Neutrophil (primary cell): Measurements from ENCODE around the gene OAS2.

Experiments used
- H3K27ac ChIP-seq: fragments of 200-600 bp; sonication (generic); 2 replicates; pipeline ENCODE4 v1.5.1; 2016; ENCODE audit warnings: mild to moderate bottlenecking, moderate library complexity
- H3K27me3 ChIP-seq: fragments of 200-600 bp; sonication (generic); 2 replicates; pipeline ENCODE4 v1.6.0; 2016; ENCODE audit warnings: mild to moderate bottlenecking
- H3K36me3 ChIP-seq: fragments of 200-600 bp; sonication (generic); 2 replicates; pipeline ENCODE4 v1.5.1; 2017
- H3K4me1 ChIP-seq, 2 experiments: fragments of 200-600 bp in 1 of 2; sonication (generic) in 1 of 2; 1 replicate in 1 of 2; 2 replicates in 1 of 2; pipeline versions ENCODE4 v1.5.1 to v1.6.1; 2013 to 2016; ENCODE audit warnings: low read depth in 1 of 2, low read length in 1 of 2, mild to moderate bottlenecking in 1 of 2, moderate library complexity in 1 of 2; ENCODE audit not compliant: control insufficient read depth in 1 of 2, insufficient read depth in 1 of 2
- H3K4me3 ChIP-seq, 2 experiments: fragments of 200-600 bp in 1 of 2; sonication (generic) in 1 of 2; 1 replicate in 1 of 2; 2 replicates in 1 of 2; pipeline ENCODE4 v1.5.1; 2013 to 2016; ENCODE audit warnings: low read depth in 1 of 2, low read length in 1 of 2, mild to moderate bottlenecking in 1 of 2, moderate library complexity in 1 of 2
- H3K9me3 ChIP-seq: fragments of 200-600 bp; sonication (generic); 2 replicates; pipeline ENCODE4 v1.5.1; 2016
- CTCF ChIP-seq: fragments of 200-600 bp; sonication (generic); IDR thresholded peaks from 2 replicates; pipeline ENCODE4 v1.5.1; 2016; ENCODE audit warnings: antibody characterized with exemption

OAS2 gene

GRCh38 chr12:113050795-113051194 lies 72.5 kb downstream of the OAS2 start:
- Histone ChIP-seq H3K27ac (no peak overlapping the region), H3K9me3 (no peaks in the 10 kb centered on the region), H3K36me3 (no peaks in the 10 kb centered on the region), H3K4me1 (no peaks in the 10 kb centered on the region), H3K4me3 (no peak overlapping the region), H3K27me3 (peaks cover 43% of the 10 kb centered on the region)
- TF ChIP-seq CTCF = no peak

GRCh38 chr12:113051759-113052158 lies 73.4 kb downstream of the OAS2 start:
- no peaks in the 10 kb centered on the region for H3K9me3 ChIP-seq
- H3K4me3 ChIP-seq = no peak overlapping the region
- H3K36me3 ChIP-seq = no peaks in the 10 kb centered on the region
- H3K27ac ChIP-seq = no peak overlapping the region
- no peaks in the 10 kb centered on the region for H3K4me1 ChIP-seq
- H3K27me3 ChIP-seq = peaks cover 47% of the 10 kb centered on the region
- TF ChIP-seq CTCF = no peak

GRCh38 chr12:113052326-113052725 lies 74.0 kb downstream of the OAS2 start:
- H3K9me3 ChIP-seq = no peaks in the 10 kb centered on the region
- peaks cover 49% of the 10 kb centered on the region for H3K27me3 ChIP-seq
- no peak overlapping the region for H3K27ac ChIP-seq
- H3K36me3 ChIP-seq = no peaks in the 10 kb centered on the region
- H3K4me1 ChIP-seq = no peaks in the 10 kb centered on the region
- H3K4me3 ChIP-seq = no peak overlapping the region
- no peak for TF ChIP-seq CTCF

GRCh38 chr12:113054948-113055486 lies 76.7 kb downstream of the OAS2 start:
- H3K9me3 ChIP-seq = no peaks in the 10 kb centered on the region
- no peak overlapping the region for H3K4me3 ChIP-seq
- no peaks in the 10 kb centered on the region for H3K36me3 ChIP-seq
- peaks cover 69% of the 10 kb centered on the region for H3K27me3 ChIP-seq
- H3K27ac ChIP-seq = no peak overlapping the region
- no peak for TF ChIP-seq CTCF
- H3K4me1 ChIP-seq = no peaks in the 10 kb centered on the region

GRCh38 chr12:113055594-113056380 lies 77.5 kb downstream of the OAS2 start:
- H3K4me3 ChIP-seq = no peak overlapping the region
- peaks cover 72% of the 10 kb centered on the region for H3K27me3 ChIP-seq
- no peaks in the 10 kb centered on the region for H3K9me3 ChIP-seq
- no peak overlapping the region for H3K27ac ChIP-seq
- no peaks in the 10 kb centered on the region for H3K4me1 ChIP-seq
- H3K36me3 ChIP-seq = no peaks in the 10 kb centered on the region
- no peak for TF ChIP-seq CTCF
